ENCODE measurements around the gene BMAL1. TPM values are rescaled to one million over a fixed set of nuclear protein-coding genes. Genes with fewer than 3 reads are reported as not detected.

The BMAL1 gene
- total and polyA plus RNA-seq, 2 of the 8 experiments (the other 6 are each of a cell fraction or from before 2014, with no cell fraction given), result 6.8 to 6.9 TPM

DNA sequence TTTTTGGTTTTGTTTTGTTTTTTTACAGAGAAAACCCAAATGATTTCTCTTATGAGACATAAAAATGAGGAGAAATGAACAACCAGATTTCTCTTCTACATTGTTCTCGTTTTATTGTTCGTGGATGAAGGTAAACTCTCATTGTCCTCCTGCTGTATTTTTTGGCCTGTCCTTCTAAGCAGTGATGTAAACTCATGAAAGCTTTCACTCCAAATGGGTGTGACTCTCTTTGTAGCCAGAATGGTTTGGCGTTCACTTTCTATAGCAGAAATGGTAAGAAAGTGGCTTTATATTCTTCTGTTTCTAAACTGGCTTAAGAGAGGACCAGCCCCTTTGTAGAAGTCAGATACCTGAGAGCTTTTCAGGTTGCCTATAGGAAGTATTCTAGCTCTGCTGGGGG, 15.5 kb upstream of the BMAL1 start:
- H2BK5ac ChIP-seq (ENCODE audit: low read depth, low read length), result no peak overlapping the region
- no peak overlapping the region for H3K9ac ChIP-seq (replicated peaks in 1 of 4; ENCODE audit: extremely low read depth in 1 of 4, low read depth in 3 of 4, low read length in 3 of 4)
- H3K36me3 ChIP-seq (ENCODE audit: control insufficient read depth in 2 of 4, insufficient read depth in 4 of 4, low read length in 3 of 4), result no peaks in the 10 kb centered on the region
- no peak overlapping the region for H3K14ac ChIP-seq (ENCODE audit: insufficient read length)
- H3K4ac ChIP-seq (replicated peaks; ENCODE audit: insufficient read length, low read depth, low read length), result no peak overlapping the region
- no peak overlapping the region for H2AK5ac ChIP-seq (ENCODE audit: low read depth, low read length)
- no peak overlapping the region for H3K56ac ChIP-seq (replicated peaks; ENCODE audit: insufficient read length, low read depth, low read length)
- no peak overlapping the region for H3K27ac ChIP-seq (ENCODE audit: low read depth, low read length)
- H3K9me3 ChIP-seq (ENCODE audit: insufficient read depth in 2 of 2, low read depth in 1 of 2, low read length in 1 of 2), result no peaks in the 10 kb centered on the region
- ChIA-PET POLR2A (ENCODE audit: partially characterized antibody) (no interaction called here), CTCF (ENCODE audit: partially characterized antibody) (interaction anchor here (1.2 to 11.5 kb wide), 6 partner anchors 11 to 82 kb away, joined by 4 to 81 read pairs (median 6); no protein-coding TSS in a partner anchor)
- 56% methylated on average over 3 of the region's 3 CpGs; no CpG with 5 or more reads in 1 of the 2 experiments for WGBS, 2 experiments (ENCODE audit: extremely low coverage in 1 of 2, insufficient coverage in 1 of 2, insufficient read length in 1 of 2, insufficient replicate concordance in 2 of 2, low coverage in 1 of 2, low lambda C conversion rate in 2 of 2, missing lambda C conversion rate in 1 of 2)
- H3K27me3 ChIP-seq (replicated peaks in 1 of 4; ENCODE audit: control insufficient read depth in 3 of 4, extremely low read depth in 1 of 4, insufficient read depth in 3 of 4, low read length in 3 of 4), result no peaks in the 10 kb centered on the region
- H2BK20ac ChIP-seq (ENCODE audit: low read length), result no peak overlapping the region
- no peaks in the 10 kb centered on the region; the same call in 1 of the 2 replicates for H3K23me2 ChIP-seq (ENCODE audit: low read depth, low read length)
- H3K4me2 ChIP-seq (ENCODE audit: insufficient read depth in 1 of 2, low read depth in 2 of 2, low read length in 2 of 2), result no peak overlapping the region
- FAIRE-seq (no peak), DNase-seq (ENCODE audit: low read depth in 1 of 2, low spot score in 2 of 2) (no peak)
- no peak overlapping the region for H2AFZ ChIP-seq (ENCODE audit: low read length)
- no peak overlapping the region for H4K8ac ChIP-seq (ENCODE audit: extremely low read depth, insufficient read depth, low read length)
- no peak overlapping the region for H2BK120ac ChIP-seq (replicated peaks; ENCODE audit: low read depth, low read length)
- no peaks in the 10 kb centered on the region for H3K79me1 ChIP-seq (ENCODE audit: low read depth, low read length)
- no peak overlapping the region for H4K5ac ChIP-seq (ENCODE audit: insufficient read length, low read depth, low read length)
- H4K20me1 ChIP-seq (replicated peaks in 1 of 2; ENCODE audit: control insufficient read depth in 1 of 2, insufficient read depth in 2 of 2, low read length in 2 of 2), result no peaks in the 10 kb centered on the region
- no peak overlapping the region for H3K18ac ChIP-seq (ENCODE audit: extremely low read depth, low read length)
- no peak overlapping the region for H3K23ac ChIP-seq (ENCODE audit: insufficient read length)
- H3K4me3 ChIP-seq (ENCODE audit: extremely low read depth in 1 of 4, insufficient read depth in 2 of 4, low read depth in 3 of 4, low read length in 4 of 4), result no peak overlapping the region
- no peak overlapping the region for H2BK15ac ChIP-seq (ENCODE audit: low read length)
- no peak overlapping the region for H4K91ac ChIP-seq (replicated peaks; ENCODE audit: insufficient read length, low read length)
- H3K4me1 ChIP-seq (replicated peaks in 1 of 4; ENCODE audit: control insufficient read depth in 3 of 4, insufficient read depth in 4 of 4, low read length in 3 of 4), result peaks cover 3 to 17% (median 9%) of the 10 kb centered on the region in 4 experiments
- no peaks in the 10 kb centered on the region for H3K79me2 ChIP-seq (ENCODE audit: control insufficient read depth in 1 of 2, insufficient read depth in 2 of 2, low read length in 2 of 2)
- no peak overlapping the region for H2BK12ac ChIP-seq (ENCODE audit: low read depth, low read length)
- TF ChIP-seq POLR2AphosphoS5 (IDR thresholded peaks at IDR 0.05; ENCODE audit: low read depth, low read length) (no peak), ASH2L (IDR thresholded peaks at IDR 0.05; ENCODE audit: low read length) (no peak), RXRA (IDR thresholded peaks at IDR 0.05; ENCODE audit: insufficient read depth, low read depth, low read length) (no peak), TEAD4 (IDR thresholded peaks at IDR 0.05; ENCODE audit: low read depth, low read length) (no peak)
- TF ChIP-seq, protein P1, sequence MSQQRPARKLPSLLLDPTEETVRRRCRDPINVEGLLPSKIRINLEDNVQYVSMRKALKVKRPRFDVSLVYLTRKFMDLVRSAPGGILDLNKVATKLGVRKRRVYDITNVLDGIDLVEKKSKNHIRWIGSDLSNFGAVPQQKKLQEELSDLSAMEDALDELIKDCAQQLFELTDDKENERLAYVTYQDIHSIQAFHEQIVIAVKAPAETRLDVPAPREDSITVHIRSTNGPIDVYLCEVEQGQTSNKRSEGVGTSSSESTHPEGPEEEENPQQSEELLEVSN (IDR thresholded peaks at IDR 0.05), result no peak

Data from H1 (cell line).